Measurements from ENCODE around the gene MEAF6.

Gene MEAF6

DNA sequence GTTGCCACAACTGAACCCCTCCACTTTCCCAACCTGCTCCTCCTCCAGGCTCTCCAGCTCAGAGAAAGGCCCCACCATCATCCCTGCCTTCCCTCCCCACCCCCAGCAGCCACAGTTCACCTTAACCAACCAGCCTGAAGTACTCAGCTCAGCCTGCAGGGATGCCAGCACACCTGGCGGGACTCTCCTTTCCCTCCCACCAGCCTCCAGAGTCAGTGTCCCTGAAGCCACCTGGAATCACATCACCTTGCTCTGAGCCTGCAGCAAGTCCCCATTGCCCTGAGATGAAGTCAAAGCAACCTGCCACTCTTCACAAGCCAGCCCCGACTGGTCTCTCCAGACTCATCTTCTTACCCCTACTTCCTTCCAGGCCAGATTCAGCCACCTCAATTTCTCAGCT, 66.4 kb downstream of the MEAF6 start:
- in situ Hi-C loops (cut with MboI; ENCODE audit: low sequenced_read_pairs) = no loop called here

DNA sequence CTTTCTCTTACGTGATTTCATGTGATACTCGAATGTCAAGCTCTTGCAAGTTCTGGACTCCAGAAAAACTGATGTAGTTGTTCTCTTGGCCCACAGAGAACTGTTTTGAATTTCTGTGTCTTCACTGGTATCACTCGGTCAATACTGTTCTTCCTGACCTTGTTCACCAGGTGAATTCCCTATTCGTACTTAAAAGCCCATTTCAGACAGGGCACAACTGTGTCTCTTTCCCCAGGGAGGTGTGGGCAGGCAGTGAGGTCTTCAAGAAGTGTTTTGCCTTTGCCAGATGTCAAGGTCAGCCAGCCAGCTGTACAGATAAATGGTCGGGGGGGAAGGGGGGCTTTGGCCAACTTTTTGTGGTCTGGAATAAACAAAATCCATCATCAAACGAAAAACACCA, 67.7 kb downstream of the MEAF6 start:
- in situ Hi-C loops (cut with MboI; ENCODE audit: low sequenced_read_pairs) = no loop called here

DNA sequence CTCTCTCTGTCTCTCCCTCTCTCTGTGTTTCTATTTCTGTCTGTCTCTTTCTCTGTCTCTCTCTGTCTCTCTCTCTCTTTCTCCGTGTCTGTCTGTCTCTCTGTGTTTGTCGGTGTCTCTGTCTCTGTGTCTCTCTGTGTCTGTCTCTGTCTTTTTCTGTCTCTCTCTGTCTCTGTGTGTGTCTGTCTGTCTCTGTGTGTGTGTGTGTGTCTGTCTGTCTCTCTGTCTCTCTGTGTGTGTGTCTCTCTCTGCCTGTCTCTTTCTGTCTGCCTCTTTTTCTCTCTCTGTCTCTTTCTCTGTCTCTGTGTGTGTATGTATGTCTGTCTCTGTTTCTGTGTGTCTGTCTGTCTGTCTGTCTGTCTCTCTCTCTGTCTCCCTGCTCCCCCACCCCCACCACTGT, 71.9 kb downstream of the MEAF6 start:
- in situ Hi-C loops (cut with MboI; ENCODE audit: low sequenced_read_pairs) = no loop called here

All from HL-60/S4 (cell line).